SK-MEL-5 (cell line): ENCODE measurements around the gene EHBP1. TPM values are rescaled to one million over a fixed set of nuclear protein-coding genes. Genes with fewer than 3 reads are reported as not detected.
"Not testable (repeated sequence)": the region's sequence is repeated elsewhere in the genome, so short reads cannot be mapped to it uniquely, and the experiment has no call there.

ENCODE experiments used
- DNase-seq: peaks from one replicate; pipeline ENCODE4 v3.0.0-alpha.2; 2016; ENCODE audit warnings: low read depth, low spot score
- in situ Hi-C: cut with HindIII; loops from 2 replicates; pipeline ENCODE4 v1.10.0; 2016; ENCODE audit warnings: low sequenced_read_pairs, high pct_unique_total_duplicates, low pct_unique_long_range_greater_than_20kb
- total RNA-seq: library from RNA; depleted of rRNA; stranded (reverse); fragments of >200 nt; shearing (Covaris generic); gene quantifications from 2 replicates; pipeline ENCODE4 v1.2.3, GENCODE V29; 2014

The EHBP1 gene
- total RNA-seq, 1 experiment from 2014 or later, result 49.0 TPM

GRCh38 chr2:63055226-63056106 lies 350.0 kb downstream of the EHBP1 start:
- in situ Hi-C loops, result no loop called here

GRCh38 chr2:63056107-63057050 lies 350.9 kb downstream of the EHBP1 start:
- DNase-seq, result no peak
- in situ Hi-C loops, result no loop called here

More at GRCh38 chr2:63055226-63056106, 350.0 kb downstream of the EHBP1 start:
- no peak for DNase-seq

- in situ Hi-C loops, result no loop called here
- no peak for DNase-seq
These were observed 352.0 kb downstream of the EHBP1 start for GRCh38 chr2:63057249-63058143.

- in situ Hi-C loops, result no loop called here
- DNase-seq, result no peak
These were observed 352.8 kb downstream of the EHBP1 start for GRCh38 chr2:63058144-63058920.

GRCh38 chr2:63058921-63059792 lies 353.6 kb downstream of the EHBP1 start:
- in situ Hi-C loops, result no loop called here
- no peak for DNase-seq

GRCh38 chr2:63059793-63060471 lies 354.4 kb downstream of the EHBP1 start:
- DNase-seq, result no peak
- in situ Hi-C loops, result no loop called here

GRCh38 chr2:63060472-63060991 lies 355.0 kb downstream of the EHBP1 start:
- DNase-seq, result no peak
- in situ Hi-C loops, result no loop called here

- in situ Hi-C loops, result no loop called here
- no peak for DNase-seq
These were observed 358.7 kb downstream of the EHBP1 start for GRCh38 chr2:63064197-63064596.

- no peak for DNase-seq
- in situ Hi-C loops, result no loop called here
These were observed 359.1 kb downstream of the EHBP1 start for GRCh38 chr2:63064661-63065060.

- in situ Hi-C loops, result no loop called here
- DNase-seq, result no peak
These were observed 360.8 kb downstream of the EHBP1 start for GRCh38 chr2:63066265-63066664.

- DNase-seq, result no peak
- in situ Hi-C loops, result no loop called here
These were observed 361.3 kb downstream of the EHBP1 start for GRCh38 chr2:63066838-63067237.

GRCh38 chr2:63071664-63072063 lies 366.2 kb downstream of the EHBP1 start:
- no peak for DNase-seq
- in situ Hi-C loops, result no loop called here

- in situ Hi-C loops, result no loop called here
- no peak for DNase-seq
These were observed 368.5 kb downstream of the EHBP1 start for GRCh38 chr2:63073994-63074393.

GRCh38 chr2:63074399-63074798 lies 368.9 kb downstream of the EHBP1 start:
- DNase-seq, in situ Hi-C loops: not testable (repeated sequence)
